Testis (tissue), 3 donors: Measurements from ENCODE around the gene PKNOX2. TPM values are rescaled to one million over a fixed set of nuclear protein-coding genes. Genes with fewer than 3 reads are reported as not detected.

Source experiments
- DNase-seq: peaks from one replicate; pipeline ENCODE4 v3.0.0-alpha.2; 2019
- H3K27ac ChIP-seq, 2 donors: fragments of 200-600 bp; sonication (generic); one replicate each; pipeline ENCODE4 v1.5.1; 2019
- H3K27me3 ChIP-seq: fragments of 200-600 bp; sonication (generic); one replicate; pipeline ENCODE4 v1.5.1; 2019
- H3K36me3 ChIP-seq: fragments of 200-600 bp; sonication (generic); one replicate; pipeline ENCODE4 v1.5.1; 2017; ENCODE audit warnings: low read depth; ENCODE audit errors: missing control alignments
- H3K4me1 ChIP-seq: fragments of 200-600 bp; sonication (generic); one replicate; pipeline ENCODE4 v1.5.1; 2019
- H3K4me3 ChIP-seq, 2 donors: fragments of 200-600 bp; sonication (generic); one replicate each; pipeline ENCODE4 v1.5.1; 2017 to 2019
- H3K9me3 ChIP-seq: fragments of 200-600 bp; sonication (generic); one replicate; pipeline ENCODE4 v1.5.1; 2017
- POLR2A ChIP-seq: fragments of 450-650 bp; IDR thresholded peaks from one replicate; pipeline ENCODE4 v1.6.1; 2017; ENCODE audit warnings: antibody characterized with exemption, mild to moderate bottlenecking, moderate library complexity
- WGBS, 2 donors: methylation state at CpG; one replicate each; pipeline ENCODE4 v1.1.5; 2018; 5-methylcytosine and 5-hydroxymethylcytosine counted together
- intact Hi-C: fragments of 100-400 bp; cut with DNase I; formaldehyde crosslinking; loops from one replicate; pipeline ENCODE4 v1.15.1; 2023; ENCODE audit warnings: low total_unique reads
- polyA plus RNA-seq: library from polyadenylated mRNA; stranded (reverse); fragments of 350-450 nt; fragmentation: Illumina TruSeq; extraction: RNeasy Lipid Tissue Mini Kit (QIAGEN cat#74804); gene quantifications from one replicate; pipeline ENCODE4 v1.2.3, GENCODE V29; 2014; ENCODE audit warnings: low read depth, low replicate concordance; ENCODE audit not compliant: insufficient read depth
- total RNA-seq, 2 donors: library from RNA; depleted of rRNA; stranded (reverse); fragments of >200 nt; gene quantifications; one replicate each; pipeline ENCODE4 v1.2.3, GENCODE V29; 2016
- TF ChIP-seq, protein P1 (sequence below), 3 experiments: fragments of 450-650 bp in 2 of 3; fragments of 200-600 bp in 1 of 3; sonication (generic) in 1 of 3; IDR thresholded peaks; one replicate each; pipeline ENCODE4 v1.5.1; 2016 to 2019; ENCODE audit warnings: antibody characterized with exemption in 3 of 3, mild to moderate bottlenecking in 2 of 3, moderate library complexity in 1 of 3

The PKNOX2 gene
- total and polyA plus RNA-seq, 3 donors from 2014 or later, result 5.5 to 10.4 (median 7.3) TPM

DNA sequence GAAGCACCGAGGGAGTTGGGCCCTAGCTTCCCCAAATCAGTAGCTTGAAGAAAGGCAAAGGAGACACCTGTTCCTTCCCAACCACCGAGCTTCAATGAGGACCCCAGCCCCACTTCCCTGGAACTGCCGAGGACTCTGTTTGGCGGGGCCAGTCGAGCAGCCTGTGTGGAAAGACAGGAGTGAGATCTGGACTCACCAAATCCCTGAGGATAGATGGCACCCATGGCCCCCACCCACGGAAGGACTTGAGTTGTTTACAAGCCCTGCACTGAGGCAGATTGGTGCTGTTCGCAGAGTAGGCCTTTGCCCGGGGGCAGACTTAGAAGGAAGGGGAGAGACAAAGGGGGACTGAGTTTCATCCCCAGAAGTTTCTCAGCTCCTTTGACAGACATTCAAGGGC lies 266.9 kb downstream of the PKNOX2 start:
- intact Hi-C loops, result no loop called here
- no peaks in the 10 kb centered on the region for H3K36me3 ChIP-seq
- no peak overlapping the region for H3K27ac ChIP-seq
- no peaks in the 10 kb centered on the region for H3K4me1 ChIP-seq
- no peaks in the 10 kb centered on the region for H3K9me3 ChIP-seq
- no peak for DNase-seq
- 70 to 85% methylated on average over 3 to 8 of the region's 8 CpGs for WGBS, 2 donors
- H3K4me3 ChIP-seq, result no peak overlapping the region
- H3K27me3 ChIP-seq, result no peaks in the 10 kb centered on the region
- TF ChIP-seq, protein P1, sequence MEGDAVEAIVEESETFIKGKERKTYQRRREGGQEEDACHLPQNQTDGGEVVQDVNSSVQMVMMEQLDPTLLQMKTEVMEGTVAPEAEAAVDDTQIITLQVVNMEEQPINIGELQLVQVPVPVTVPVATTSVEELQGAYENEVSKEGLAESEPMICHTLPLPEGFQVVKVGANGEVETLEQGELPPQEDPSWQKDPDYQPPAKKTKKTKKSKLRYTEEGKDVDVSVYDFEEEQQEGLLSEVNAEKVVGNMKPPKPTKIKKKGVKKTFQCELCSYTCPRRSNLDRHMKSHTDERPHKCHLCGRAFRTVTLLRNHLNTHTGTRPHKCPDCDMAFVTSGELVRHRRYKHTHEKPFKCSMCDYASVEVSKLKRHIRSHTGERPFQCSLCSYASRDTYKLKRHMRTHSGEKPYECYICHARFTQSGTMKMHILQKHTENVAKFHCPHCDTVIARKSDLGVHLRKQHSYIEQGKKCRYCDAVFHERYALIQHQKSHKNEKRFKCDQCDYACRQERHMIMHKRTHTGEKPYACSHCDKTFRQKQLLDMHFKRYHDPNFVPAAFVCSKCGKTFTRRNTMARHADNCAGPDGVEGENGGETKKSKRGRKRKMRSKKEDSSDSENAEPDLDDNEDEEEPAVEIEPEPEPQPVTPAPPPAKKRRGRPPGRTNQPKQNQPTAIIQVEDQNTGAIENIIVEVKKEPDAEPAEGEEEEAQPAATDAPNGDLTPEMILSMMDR (IDR thresholded peaks at IDR 0.05), result no peak
- no peak for TF ChIP-seq POLR2A

DNA sequence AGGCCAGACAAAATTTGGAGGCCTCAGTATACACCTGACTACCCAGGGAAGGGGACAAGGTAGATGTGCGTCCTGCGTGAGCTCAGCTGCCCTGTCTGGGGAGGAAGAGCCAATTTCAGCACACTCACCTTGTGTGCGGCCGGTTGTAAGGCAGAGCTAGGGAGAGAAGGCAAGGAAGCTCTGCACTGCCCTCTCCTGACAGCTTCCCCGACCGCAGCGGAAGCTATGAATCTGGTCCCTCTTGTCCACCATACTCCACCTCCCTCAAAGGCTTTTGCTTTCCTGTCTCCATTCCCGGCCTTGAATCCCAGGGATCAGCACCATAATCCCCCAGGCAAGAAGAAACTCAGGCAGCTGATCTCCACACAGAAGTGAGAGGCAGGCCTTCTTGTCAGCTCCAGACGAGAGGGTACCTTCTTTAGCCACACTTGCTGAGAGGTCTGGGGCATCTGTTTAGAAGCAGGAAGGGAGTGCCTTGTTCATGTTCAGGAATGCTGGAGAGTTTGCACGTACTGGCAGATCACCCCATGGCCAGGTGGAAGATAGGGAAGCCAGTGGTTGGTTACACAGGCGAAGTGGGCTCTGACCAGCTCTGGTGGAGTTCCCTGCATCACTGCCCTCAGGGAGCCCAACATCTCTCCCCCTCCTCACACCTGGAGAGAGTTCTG lies 269.0 kb downstream of the PKNOX2 start:
- Histone ChIP-seq H3K27ac (no peak overlapping the region), H3K36me3 (no peaks in the 10 kb centered on the region), H3K4me3 (no peak overlapping the region), H3K27me3 (no peaks in the 10 kb centered on the region), H3K4me1 (no peaks in the 10 kb centered on the region), H3K9me3 (no peaks in the 10 kb centered on the region)
- peak; percentile 60 for DNase-seq
- 34 to 39% methylated on average over 11 of the region's 11 CpGs for WGBS, 2 donors
- TF ChIP-seq, protein P1 (IDR thresholded peaks at IDR 0.05), result peak in 1 of 3 experiments; percentile 22
- no peak for TF ChIP-seq POLR2A
- intact Hi-C loops, result no loop called here

- TF ChIP-seq POLR2A, result no peak
- TF ChIP-seq, protein P1 (IDR thresholded peaks at IDR 0.05), result no peak
- no peak for DNase-seq
- H3K36me3 ChIP-seq, result no peaks in the 10 kb centered on the region
- 85 to 88% methylated on average over 8 to 9 of the region's 9 CpGs for WGBS, 2 donors
- H3K4me3 ChIP-seq, result no peak overlapping the region
- intact Hi-C loops, result no loop called here
- H3K9me3 ChIP-seq, result no peaks in the 10 kb centered on the region
- H3K4me1 ChIP-seq, result no peaks in the 10 kb centered on the region
- no peaks in the 10 kb centered on the region for H3K27me3 ChIP-seq
- no peak overlapping the region for H3K27ac ChIP-seq
These were observed 271.1 kb downstream of the PKNOX2 start for GRCh38 chr11:125435461-125436238.

- H3K27me3 ChIP-seq, result no peaks in the 10 kb centered on the region
- H3K4me3 ChIP-seq, result no peak overlapping the region
- 77 to 78% methylated on average over 11 of the region's 11 CpGs for WGBS, 2 donors
- TF ChIP-seq, protein P1 (IDR thresholded peaks at IDR 0.05), result no peak
- no peak for TF ChIP-seq POLR2A
- DNase-seq, result no peak
- H3K9me3 ChIP-seq, result no peaks in the 10 kb centered on the region
- H3K4me1 ChIP-seq, result no peaks in the 10 kb centered on the region
- H3K27ac ChIP-seq, result no peak overlapping the region
- no peaks in the 10 kb centered on the region for H3K36me3 ChIP-seq
- intact Hi-C loops, result no loop called here
These were observed 277.3 kb downstream of the PKNOX2 start for GRCh38 chr11:125441648-125442410.
